ENCODE measurements around the gene PKNOX2. TPM values are rescaled to one million over a fixed set of nuclear protein-coding genes. Genes with fewer than 3 reads are reported as not detected.

PKNOX2 gene
- total RNA-seq, 1 experiment from 2014 or later = 3.7 TPM

DNA sequence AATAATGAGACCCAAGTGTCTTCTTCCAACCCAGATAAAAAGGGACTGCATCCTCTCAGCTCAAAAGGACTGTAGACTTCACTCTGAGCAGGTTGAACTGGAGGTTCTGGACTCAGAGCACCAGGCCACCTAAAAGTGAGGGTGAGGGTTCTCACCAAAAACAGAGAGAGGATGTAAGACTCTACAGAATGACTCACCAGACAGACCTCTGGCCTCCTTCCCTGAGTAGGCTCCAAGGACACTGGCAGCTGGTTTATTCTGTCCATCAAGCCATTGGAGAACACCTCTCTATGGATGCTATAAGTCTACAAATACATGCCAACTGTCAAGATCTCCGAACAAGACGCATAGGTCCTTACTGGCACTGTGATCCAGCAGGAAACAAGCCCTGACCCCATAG lies 304.3 kb downstream of the PKNOX2 start:
- Mint-ChIP-seq H3K36me3 (no peaks in the 10 kb centered on the region), H3K27me3 (ENCODE audit: low read depth) (no peaks in the 10 kb centered on the region), H3K9me3 (no peaks in the 10 kb centered on the region), H3K27ac (no peak overlapping the region), H3K4me1 (peaks cover 21% of the 10 kb centered on the region), H3K4me3 (no peak overlapping the region)
- POLR2A ChIA-PET = no interaction called here
- DNase-seq (ENCODE audit: low spot score) = no peak
- ATAC-seq = no peak
- TF ChIP-seq ELF4 (CRISPR knock-in tag; IDR thresholded peaks at IDR 0.05; ENCODE audit: low read depth) (no peak), IRF2 (CRISPR knock-in tag; IDR thresholded peaks at IDR 0.05; ENCODE audit: borderline replicate concordance, low read depth) (no peak), IRF1 (CRISPR knock-in tag; IDR thresholded peaks at IDR 0.05) (no peak), JAZF1 (CRISPR knock-in tag; IDR thresholded peaks at IDR 0.05) (no peak), STAT6 (CRISPR knock-in tag; conservative IDR thresholded peaks at IDR 0.05; ENCODE audit: low read depth) (no peak), NFYB (CRISPR knock-in tag; conservative IDR thresholded peaks at IDR 0.05; ENCODE audit: low read depth) (no peak)
- CTCF ChIA-PET = interaction anchor here (0.6 kb wide), 1 partner anchor 11 kb away, joined by 3 read pairs; no protein-coding TSS in a partner anchor

DNA sequence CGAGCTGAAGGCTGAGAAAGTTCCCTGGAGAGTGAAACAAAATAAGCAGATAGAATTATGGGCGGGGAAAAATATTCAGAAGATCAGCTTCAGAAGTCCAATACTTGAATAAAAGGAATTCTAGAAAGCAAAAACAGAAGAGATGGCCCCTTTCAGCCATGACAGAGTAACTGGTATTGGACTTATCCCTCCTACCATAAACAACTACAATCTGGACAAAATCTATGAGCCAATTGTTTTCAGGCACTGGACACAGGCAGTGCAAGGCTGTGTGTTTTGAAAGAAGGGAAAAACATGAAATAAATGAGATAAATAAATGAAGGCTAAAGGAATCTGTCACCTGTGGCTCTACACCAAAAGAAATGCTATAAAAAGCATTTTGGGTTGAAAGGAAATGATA lies 305.8 kb downstream of the PKNOX2 start:
- Mint-ChIP-seq H3K36me3 (no peaks in the 10 kb centered on the region), H3K27ac (no peak overlapping the region)
- TF ChIP-seq NFYB (CRISPR knock-in tag; conservative IDR thresholded peaks at IDR 0.05; ENCODE audit: low read depth) (no peak), JAZF1 (CRISPR knock-in tag; IDR thresholded peaks at IDR 0.05) (no peak), NFE2L1 (CRISPR knock-in tag; IDR thresholded peaks at IDR 0.05) (no peak), ZBTB21 (CRISPR knock-in tag; IDR thresholded peaks at IDR 0.05; ENCODE audit: borderline replicate concordance) (no peak), ERG (CRISPR knock-in tag; IDR thresholded peaks at IDR 0.05) (no peak), FOXP1 (CRISPR knock-in tag; IDR thresholded peaks at IDR 0.05; ENCODE audit: borderline replicate concordance) (no peak), NFATC4 (CRISPR knock-in tag; IDR thresholded peaks at IDR 0.05) (no peak), RORB (CRISPR knock-in tag; IDR thresholded peaks at IDR 0.05) (no peak), ZNF416 (CRISPR knock-in tag; IDR thresholded peaks at IDR 0.05) (no peak), ARID4B (CRISPR knock-in tag; IDR thresholded peaks at IDR 0.05; ENCODE audit: borderline replicate concordance) (no peak), ZNF423 (CRISPR knock-in tag; IDR thresholded peaks at IDR 0.05) (no peak), NR1H2 (CRISPR knock-in tag; IDR thresholded peaks at IDR 0.05) (no peak), ZNF219 (CRISPR knock-in tag; IDR thresholded peaks at IDR 0.05; ENCODE audit: borderline replicate concordance) (no peak), GRHL2 (CRISPR knock-in tag; IDR thresholded peaks at IDR 0.05; ENCODE audit: insufficient replicate concordance, severe bottlenecking) (no peak)
- TF ChIP-seq, protein P1, sequence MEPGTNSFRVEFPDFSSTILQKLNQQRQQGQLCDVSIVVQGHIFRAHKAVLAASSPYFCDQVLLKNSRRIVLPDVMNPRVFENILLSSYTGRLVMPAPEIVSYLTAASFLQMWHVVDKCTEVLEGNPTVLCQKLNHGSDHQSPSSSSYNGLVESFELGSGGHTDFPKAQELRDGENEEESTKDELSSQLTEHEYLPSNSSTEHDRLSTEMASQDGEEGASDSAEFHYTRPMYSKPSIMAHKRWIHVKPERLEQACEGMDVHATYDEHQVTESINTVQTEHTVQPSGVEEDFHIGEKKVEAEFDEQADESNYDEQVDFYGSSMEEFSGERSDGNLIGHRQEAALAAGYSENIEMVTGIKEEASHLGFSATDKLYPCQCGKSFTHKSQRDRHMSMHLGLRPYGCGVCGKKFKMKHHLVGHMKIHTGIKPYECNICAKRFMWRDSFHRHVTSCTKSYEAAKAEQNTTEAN (CRISPR knock-in tag; IDR thresholded peaks at IDR 0.05) = no peak
- TF ChIP-seq, protein P2, sequence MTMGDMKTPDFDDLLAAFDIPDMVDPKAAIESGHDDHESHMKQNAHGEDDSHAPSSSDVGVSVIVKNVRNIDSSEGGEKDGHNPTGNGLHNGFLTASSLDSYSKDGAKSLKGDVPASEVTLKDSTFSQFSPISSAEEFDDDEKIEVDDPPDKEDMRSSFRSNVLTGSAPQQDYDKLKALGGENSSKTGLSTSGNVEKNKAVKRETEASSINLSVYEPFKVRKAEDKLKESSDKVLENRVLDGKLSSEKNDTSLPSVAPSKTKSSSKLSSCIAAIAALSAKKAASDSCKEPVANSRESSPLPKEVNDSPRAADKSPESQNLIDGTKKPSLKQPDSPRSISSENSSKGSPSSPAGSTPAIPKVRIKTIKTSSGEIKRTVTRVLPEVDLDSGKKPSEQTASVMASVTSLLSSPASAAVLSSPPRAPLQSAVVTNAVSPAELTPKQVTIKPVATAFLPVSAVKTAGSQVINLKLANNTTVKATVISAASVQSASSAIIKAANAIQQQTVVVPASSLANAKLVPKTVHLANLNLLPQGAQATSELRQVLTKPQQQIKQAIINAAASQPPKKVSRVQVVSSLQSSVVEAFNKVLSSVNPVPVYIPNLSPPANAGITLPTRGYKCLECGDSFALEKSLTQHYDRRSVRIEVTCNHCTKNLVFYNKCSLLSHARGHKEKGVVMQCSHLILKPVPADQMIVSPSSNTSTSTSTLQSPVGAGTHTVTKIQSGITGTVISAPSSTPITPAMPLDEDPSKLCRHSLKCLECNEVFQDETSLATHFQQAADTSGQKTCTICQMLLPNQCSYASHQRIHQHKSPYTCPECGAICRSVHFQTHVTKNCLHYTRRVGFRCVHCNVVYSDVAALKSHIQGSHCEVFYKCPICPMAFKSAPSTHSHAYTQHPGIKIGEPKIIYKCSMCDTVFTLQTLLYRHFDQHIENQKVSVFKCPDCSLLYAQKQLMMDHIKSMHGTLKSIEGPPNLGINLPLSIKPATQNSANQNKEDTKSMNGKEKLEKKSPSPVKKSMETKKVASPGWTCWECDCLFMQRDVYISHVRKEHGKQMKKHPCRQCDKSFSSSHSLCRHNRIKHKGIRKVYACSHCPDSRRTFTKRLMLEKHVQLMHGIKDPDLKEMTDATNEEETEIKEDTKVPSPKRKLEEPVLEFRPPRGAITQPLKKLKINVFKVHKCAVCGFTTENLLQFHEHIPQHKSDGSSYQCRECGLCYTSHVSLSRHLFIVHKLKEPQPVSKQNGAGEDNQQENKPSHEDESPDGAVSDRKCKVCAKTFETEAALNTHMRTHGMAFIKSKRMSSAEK (CRISPR knock-in tag; IDR thresholded peaks at IDR 0.05; ENCODE audit: borderline replicate concordance) = no peak
- TF ChIP-seq, protein P3, sequence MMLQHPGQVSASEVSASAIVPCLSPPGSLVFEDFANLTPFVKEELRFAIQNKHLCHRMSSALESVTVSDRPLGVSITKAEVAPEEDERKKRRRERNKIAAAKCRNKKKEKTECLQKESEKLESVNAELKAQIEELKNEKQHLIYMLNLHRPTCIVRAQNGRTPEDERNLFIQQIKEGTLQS (CRISPR knock-in tag; conservative IDR thresholded peaks at IDR 0.05) = no peak

More for the DNA sequence above, 305.8 kb downstream of the PKNOX2 start:
- Mint-ChIP-seq H3K9me3 (no peaks in the 10 kb centered on the region), H3K4me1 (peaks cover 6% of the 10 kb centered on the region), H3K4me3 (no peak overlapping the region), H3K27me3 (ENCODE audit: low read depth) (no peaks in the 10 kb centered on the region)
- POLR2A ChIA-PET = no interaction called here
- CTCF ChIA-PET = no interaction called here
- no peak for ATAC-seq
- no peak for DNase-seq (ENCODE audit: low spot score)

All from WTC11 (cell line).